ENCODE measurements around the gene ADORA2B.

The ADORA2B gene

DNA sequence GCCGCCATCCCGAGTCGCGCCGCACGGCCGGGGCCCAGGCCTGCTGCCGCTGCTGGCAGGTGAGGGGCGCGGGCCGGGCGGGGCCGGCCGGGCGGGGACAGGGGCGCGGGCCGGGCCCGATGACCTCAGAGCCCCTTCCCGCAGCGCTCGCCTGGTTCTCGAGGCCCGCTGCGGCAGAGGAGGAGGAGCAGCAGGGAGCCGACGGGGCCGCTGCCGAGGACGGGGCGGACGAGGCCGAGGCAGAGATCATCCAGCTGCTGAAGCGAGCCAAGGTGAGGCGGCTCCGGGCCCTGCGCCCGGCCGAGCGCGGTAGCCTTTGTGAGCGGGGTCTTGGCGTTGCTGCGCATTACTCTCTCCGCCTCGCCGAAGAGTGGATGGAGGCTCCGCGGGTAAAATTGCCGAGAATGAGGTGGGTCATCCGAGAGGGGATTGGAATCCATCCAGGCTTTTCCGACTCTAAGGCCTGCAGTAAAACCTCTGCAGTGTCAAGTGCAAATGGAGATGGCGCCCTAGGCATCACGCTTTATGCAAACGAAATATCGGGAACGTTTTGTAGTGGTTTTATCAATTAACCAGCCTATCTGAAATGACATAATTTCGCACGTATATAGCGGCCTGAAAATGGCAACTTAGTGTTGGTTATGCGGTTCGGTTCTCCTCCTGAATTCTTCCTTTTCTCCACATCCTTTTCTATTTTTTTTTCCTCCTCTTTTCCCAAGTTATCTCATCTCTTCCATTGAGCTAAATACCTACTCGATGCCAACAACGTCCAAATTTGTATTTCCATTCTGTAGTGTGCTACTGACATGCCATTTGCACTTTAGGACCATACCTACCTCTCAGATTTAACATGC is 55.3 kb downstream of the ADORA2B start:
- peak overlapping the region; percentile 99 for H3K9ac ChIP-seq (ENCODE audit: low read depth, low read length)
- H3K4me1 ChIP-seq (ENCODE audit: control insufficient read depth, insufficient read depth, low read length) = peaks cover 18% of the 10 kb centered on the region
- H3K27me3 ChIP-seq (ENCODE audit: control insufficient read depth, insufficient read depth, low read length) = no peaks in the 10 kb centered on the region
- H3K36me3 ChIP-seq (ENCODE audit: insufficient read depth, low read length) = peaks cover 42% of the 10 kb centered on the region
- peak overlapping the region; percentile 95 for H3K4me3 ChIP-seq (ENCODE audit: low read length)
- peak overlapping the region; percentile 95 for H3K4me2 ChIP-seq (ENCODE audit: low read length)
- H3K9me3 ChIP-seq (replicated peaks; ENCODE audit: low read length) = peaks cover 4% of the 10 kb centered on the region

GRCh38 chr17:16001226-16001897 is 56.4 kb downstream of the ADORA2B start:
- Histone ChIP-seq H3K4me3 (ENCODE audit: low read length) (peak overlapping the region; percentile 95), H3K27me3 (ENCODE audit: control insufficient read depth, insufficient read depth, low read length) (no peaks in the 10 kb centered on the region), H3K4me2 (ENCODE audit: low read length) (peak overlapping the region; percentile 95), H3K9me3 (replicated peaks; ENCODE audit: low read length) (peaks cover 4% of the 10 kb centered on the region), H3K4me1 (ENCODE audit: control insufficient read depth, insufficient read depth, low read length) (peaks cover 18% of the 10 kb centered on the region), H3K9ac (ENCODE audit: low read depth, low read length) (no peak overlapping the region), H3K36me3 (ENCODE audit: insufficient read depth, low read length) (peaks cover 53% of the 10 kb centered on the region)

DNA sequence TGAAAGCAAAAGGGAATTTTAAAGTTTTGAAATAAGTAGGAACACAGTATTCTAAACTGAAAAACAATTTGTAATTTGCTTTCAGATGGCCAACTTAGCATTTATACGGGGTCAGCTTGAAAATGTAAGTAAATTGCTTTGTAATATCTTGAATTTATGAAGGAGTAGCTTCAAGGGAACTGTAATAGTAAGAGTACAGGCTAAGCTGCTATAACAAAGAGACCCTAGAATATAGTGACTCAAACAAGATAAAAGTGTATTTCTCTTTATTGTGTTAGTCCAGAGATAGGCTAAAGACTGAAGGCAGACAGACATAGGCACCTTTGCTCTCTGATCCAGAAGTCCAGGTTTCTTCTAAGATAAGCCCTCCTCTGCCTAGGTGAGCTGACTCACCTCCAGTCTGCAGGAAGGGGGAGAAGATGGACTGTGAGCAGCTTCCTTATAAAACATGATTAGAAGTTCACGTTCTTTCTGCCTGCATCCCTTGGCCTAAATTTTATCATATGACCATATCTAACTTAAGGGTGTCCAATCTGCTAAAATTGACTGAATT is 57.9 kb downstream of the ADORA2B start:
- H3K27me3 ChIP-seq (ENCODE audit: control insufficient read depth, insufficient read depth, low read length) = no peaks in the 10 kb centered on the region
- H3K9me3 ChIP-seq (replicated peaks; ENCODE audit: low read length) = peaks cover 4% of the 10 kb centered on the region
- peaks cover 62% of the 10 kb centered on the region for H3K36me3 ChIP-seq (ENCODE audit: insufficient read depth, low read length)
- H3K9ac ChIP-seq (ENCODE audit: low read depth, low read length) = no peak overlapping the region
- H3K4me1 ChIP-seq (ENCODE audit: control insufficient read depth, insufficient read depth, low read length) = peaks cover 18% of the 10 kb centered on the region
- H3K4me3 ChIP-seq (ENCODE audit: low read length) = no peak overlapping the region
- no peak overlapping the region for H3K4me2 ChIP-seq (ENCODE audit: low read length)

- Histone ChIP-seq H3K4me3 (ENCODE audit: low read length) (no peak overlapping the region), H3K4me2 (ENCODE audit: low read length) (no peak overlapping the region), H3K9me3 (replicated peaks; ENCODE audit: low read length) (peaks cover 4% of the 10 kb centered on the region), H3K4me1 (ENCODE audit: control insufficient read depth, insufficient read depth, low read length) (peaks cover 13% of the 10 kb centered on the region), H3K27me3 (ENCODE audit: control insufficient read depth, insufficient read depth, low read length) (no peaks in the 10 kb centered on the region), H3K9ac (ENCODE audit: low read depth, low read length) (no peak overlapping the region), H3K36me3 (ENCODE audit: insufficient read depth, low read length) (peaks cover 72% of the 10 kb centered on the region)
These were observed 58.9 kb downstream of the ADORA2B start for GRCh38 chr17:16003841-16004240.

DNA sequence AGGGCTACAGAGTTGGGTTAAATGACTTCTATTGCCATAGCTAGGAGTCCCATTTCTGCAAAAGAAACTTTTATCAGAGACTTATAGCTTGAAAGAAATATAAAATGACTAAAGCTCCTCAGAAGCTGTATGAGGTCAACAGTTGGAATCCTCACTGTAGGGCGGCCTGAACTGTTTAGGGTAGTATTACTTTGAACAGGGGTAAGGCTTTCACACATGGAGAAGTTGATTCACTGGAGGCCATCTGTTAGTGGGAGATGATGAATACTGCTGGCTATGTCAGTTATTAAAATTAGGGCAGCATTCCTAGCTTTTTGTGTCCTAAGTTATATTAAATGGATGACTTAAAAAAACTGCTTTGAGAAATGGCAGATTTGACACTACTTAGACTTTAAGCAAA is 60.7 kb downstream of the ADORA2B start:
- Histone ChIP-seq H3K36me3 (ENCODE audit: insufficient read depth, low read length) (peaks cover 75% of the 10 kb centered on the region), H3K4me3 (ENCODE audit: low read length) (no peak overlapping the region), H3K4me1 (ENCODE audit: control insufficient read depth, insufficient read depth, low read length) (peaks cover 10% of the 10 kb centered on the region), H3K9ac (ENCODE audit: low read depth, low read length) (no peak overlapping the region), H3K4me2 (ENCODE audit: low read length) (no peak overlapping the region), H3K9me3 (replicated peaks; ENCODE audit: low read length) (peaks cover 4% of the 10 kb centered on the region), H3K27me3 (ENCODE audit: control insufficient read depth, insufficient read depth, low read length) (no peaks in the 10 kb centered on the region)

- Histone ChIP-seq H3K36me3 (ENCODE audit: insufficient read depth, low read length) (peaks cover 74% of the 10 kb centered on the region), H3K4me2 (ENCODE audit: low read length) (no peak overlapping the region), H3K4me1 (ENCODE audit: control insufficient read depth, insufficient read depth, low read length) (peaks cover 3% of the 10 kb centered on the region), H3K9me3 (replicated peaks; ENCODE audit: low read length) (no peaks in the 10 kb centered on the region), H3K27me3 (ENCODE audit: control insufficient read depth, insufficient read depth, low read length) (no peaks in the 10 kb centered on the region), H3K9ac (ENCODE audit: low read depth, low read length) (no peak overlapping the region), H3K4me3 (ENCODE audit: low read length) (no peak overlapping the region)
These were observed 62.5 kb downstream of the ADORA2B start for GRCh38 chr17:16007439-16007838.

- Histone ChIP-seq H3K9ac (ENCODE audit: low read depth, low read length) (no peak overlapping the region), H3K9me3 (replicated peaks; ENCODE audit: low read length) (no peaks in the 10 kb centered on the region), H3K27me3 (ENCODE audit: control insufficient read depth, insufficient read depth, low read length) (no peaks in the 10 kb centered on the region), H3K4me2 (ENCODE audit: low read length) (peak overlapping the region; percentile 23), H3K4me1 (ENCODE audit: control insufficient read depth, insufficient read depth, low read length) (peaks cover 22% of the 10 kb centered on the region), H3K4me3 (ENCODE audit: low read length) (no peak overlapping the region), H3K36me3 (ENCODE audit: insufficient read depth, low read length) (peaks cover 38% of the 10 kb centered on the region)
These were observed 69.0 kb downstream of the ADORA2B start for GRCh38 chr17:16013943-16014407.

- no peak overlapping the region for H3K4me2 ChIP-seq (ENCODE audit: low read length)
- H3K27me3 ChIP-seq (ENCODE audit: control insufficient read depth, insufficient read depth, low read length) = no peaks in the 10 kb centered on the region
- no peaks in the 10 kb centered on the region for H3K9me3 ChIP-seq (replicated peaks; ENCODE audit: low read length)
- H3K36me3 ChIP-seq (ENCODE audit: insufficient read depth, low read length) = peaks cover 52% of the 10 kb centered on the region
- H3K4me1 ChIP-seq (ENCODE audit: control insufficient read depth, insufficient read depth, low read length) = peaks cover 6% of the 10 kb centered on the region
- no peak overlapping the region for H3K9ac ChIP-seq (ENCODE audit: low read depth, low read length)
- H3K4me3 ChIP-seq (ENCODE audit: low read length) = no peak overlapping the region
These were observed 74.4 kb downstream of the ADORA2B start for GRCh38 chr17:16019347-16019746.

- H3K4me1 ChIP-seq (ENCODE audit: control insufficient read depth, insufficient read depth, low read length) = peaks cover 19% of the 10 kb centered on the region
- H3K36me3 ChIP-seq (ENCODE audit: insufficient read depth, low read length) = peaks cover 69% of the 10 kb centered on the region
- H3K27me3 ChIP-seq (ENCODE audit: control insufficient read depth, insufficient read depth, low read length) = no peaks in the 10 kb centered on the region
- H3K9me3 ChIP-seq (replicated peaks; ENCODE audit: low read length) = no peaks in the 10 kb centered on the region
- H3K4me2 ChIP-seq (ENCODE audit: low read length) = no peak overlapping the region
- no peak overlapping the region for H3K4me3 ChIP-seq (ENCODE audit: low read length)
- no peak overlapping the region for H3K9ac ChIP-seq (ENCODE audit: low read depth, low read length)
These were observed 79.0 kb downstream of the ADORA2B start for GRCh38 chr17:16023881-16024280.

DNA sequence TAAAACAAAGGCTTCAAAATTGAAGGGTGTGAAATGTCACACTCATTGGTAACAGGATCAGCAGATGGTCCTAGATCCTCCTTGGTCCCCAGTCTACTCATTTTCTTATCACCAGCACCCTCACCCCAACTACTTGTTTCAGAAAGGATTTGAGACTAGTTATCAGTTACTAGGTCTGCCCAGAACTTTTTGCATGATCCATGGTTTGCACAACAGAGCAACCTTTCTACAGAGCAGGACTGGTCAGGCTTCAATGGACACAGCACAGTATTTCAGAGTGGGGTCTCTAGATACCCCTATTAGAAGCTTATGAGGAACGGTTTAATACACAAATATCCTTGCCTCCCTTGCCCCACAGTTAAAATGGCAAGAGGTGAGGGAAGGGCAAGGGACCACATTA is 80.3 kb downstream of the ADORA2B start:
- Histone ChIP-seq H3K4me1 (ENCODE audit: control insufficient read depth, insufficient read depth, low read length) (peaks cover 27% of the 10 kb centered on the region), H3K4me3 (ENCODE audit: low read length) (no peak overlapping the region), H3K36me3 (ENCODE audit: insufficient read depth, low read length) (peaks cover 76% of the 10 kb centered on the region), H3K9ac (ENCODE audit: low read depth, low read length) (no peak overlapping the region), H3K4me2 (ENCODE audit: low read length) (no peak overlapping the region), H3K9me3 (replicated peaks; ENCODE audit: low read length) (no peaks in the 10 kb centered on the region), H3K27me3 (ENCODE audit: control insufficient read depth, insufficient read depth, low read length) (no peaks in the 10 kb centered on the region)

All from skeletal muscle satellite cell (primary cell).